Body of pancreas (tissue), 4 donors: ENCODE measurements around the gene NDFIP2. TPM values are rescaled to one million over a fixed set of nuclear protein-coding genes. Genes with fewer than 3 reads are reported as not detected.

ENCODE experiments used
- ATAC-seq: fragments of 150-250 bp; one replicate; pipeline ENCODE4 v1.9.1; 2016
- DNase-seq, 4 donors: peaks; one replicate each; pipeline ENCODE4 v3.0.0-alpha.2; 2019
- H3K27ac ChIP-seq, 4 donors: fragments of 200-600 bp; sonication (generic); 1 replicate in 3 of 4; 2 replicates in 1 of 4; pipeline versions ENCODE4 v1.5.1 to v1.6.1; 2016 to 2019; ENCODE audit warnings: mild to moderate bottlenecking in 1 of 4, mixed read lengths in 1 of 4, moderate library complexity in 1 of 4
- H3K27me3 ChIP-seq, 2 donors: fragments of 200-600 bp; sonication (generic); one replicate each; pipeline ENCODE4 v1.6.0; 2016; ENCODE audit warnings: mild to moderate bottlenecking in 1 of 2
- H3K36me3 ChIP-seq, 2 donors: fragments of 200-600 bp; sonication (generic); replicated peaks in 1 of 2; 2 replicates each; pipeline ENCODE4 v1.5.1; 2016; ENCODE audit warnings: low read depth in 2 of 2; ENCODE audit not compliant: insufficient read depth in 1 of 2
- H3K4me1 ChIP-seq: fragments of 200-600 bp; sonication (generic); one replicate; pipeline ENCODE4 v1.6.0; 2016
- H3K4me3 ChIP-seq, 2 donors: fragments of 200-600 bp; sonication (generic); 1 replicate in 1 of 2; 2 replicates in 1 of 2; pipeline ENCODE4 v1.5.1; 2016 to 2019
- H3K9me3 ChIP-seq, 3 donors: fragments of 200-600 bp; sonication (generic); 1 replicate in 2 of 3; 2 replicates in 1 of 3; pipeline ENCODE4 v1.5.1; 2016
- CTCF ChIP-seq, 7 experiments: fragments of 450-650 bp in 4 of 7; fragments of 200-600 bp in 3 of 7; sonication (generic) in 3 of 7; IDR thresholded peaks; one replicate each; pipeline ENCODE4 v1.5.1; 2016 to 2019; ENCODE audit warnings: antibody characterized with exemption in 7 of 7
- POLR2A ChIP-seq, 3 donors: fragments of 450-650 bp; IDR thresholded peaks; one replicate each; pipeline ENCODE4 v1.6.1; 2016; ENCODE audit warnings: antibody characterized with exemption in 3 of 3, mild to moderate bottlenecking in 2 of 3
- WGBS, 2 donors: methylation state at CpG; one replicate each; pipeline ENCODE4 v1.1.5; 2017; 5-methylcytosine and 5-hydroxymethylcytosine counted together
- intact Hi-C: fragments of 100-400 bp; cut with DNase I; formaldehyde crosslinking; loops from one replicate; pipeline ENCODE4 v1.15.1; 2023
- total RNA-seq, 2 donors: library from RNA; depleted of rRNA; stranded (reverse); fragments of >200 nt; gene quantifications; one replicate each; pipeline ENCODE4 v1.1.0, GENCODE V29; 2016

Gene NDFIP2
- total RNA-seq, 2 donors from 2014 or later: 16.8 to 18.9 TPM

- no peak overlapping the region for H3K4me3 ChIP-seq
- TF ChIP-seq CTCF (IDR thresholded peaks at IDR 0.05): no peak
- no peak for TF ChIP-seq POLR2A (IDR thresholded peaks at IDR 0.05)
- H3K27me3 ChIP-seq: no peaks in the 10 kb centered on the region
- H3K36me3 ChIP-seq: peaks cover 0 to 6% of the 10 kb centered on the region in 2 donors
- no peak for ATAC-seq
- intact Hi-C loops: no loop called here
- no peaks in the 10 kb centered on the region for H3K9me3 ChIP-seq
- no peak for DNase-seq
- H3K4me1 ChIP-seq: no peaks in the 10 kb centered on the region
- no peak overlapping the region for H3K27ac ChIP-seq
Measured at GRCh38 chr13:79522583-79522982, 41.6 kb downstream of the NDFIP2 start.

- intact Hi-C loops: no loop called here
- no peaks in the 10 kb centered on the region for H3K4me1 ChIP-seq
- no peak overlapping the region for H3K27ac ChIP-seq
- peaks cover 0 to 6% of the 10 kb centered on the region in 2 donors for H3K36me3 ChIP-seq
- no peaks in the 10 kb centered on the region for H3K27me3 ChIP-seq
- DNase-seq (no peak), ATAC-seq (no peak)
- WGBS, 2 donors: 72 to 76% methylated on average over 8 of the region's 8 CpGs
- TF ChIP-seq CTCF (IDR thresholded peaks at IDR 0.05) (no peak), POLR2A (IDR thresholded peaks at IDR 0.05) (no peak)
- no peaks in the 10 kb centered on the region for H3K9me3 ChIP-seq
- H3K4me3 ChIP-seq: no peak overlapping the region
Measured at GRCh38 chr13:79525064-79525857, 44.3 kb downstream of the NDFIP2 start.

- H3K4me1 ChIP-seq: no peaks in the 10 kb centered on the region
- DNase-seq: no peak
- intact Hi-C loops: no loop called here
- WGBS, 2 donors: 82 to 83% methylated on average over 5 of the region's 5 CpGs
- no peak overlapping the region for H3K4me3 ChIP-seq
- no peaks in the 10 kb centered on the region for H3K9me3 ChIP-seq
- no peak for TF ChIP-seq CTCF (IDR thresholded peaks at IDR 0.05)
- TF ChIP-seq POLR2A (IDR thresholded peaks at IDR 0.05): no peak
- no peaks in the 10 kb centered on the region for H3K27me3 ChIP-seq
- no peak for ATAC-seq
- H3K36me3 ChIP-seq: peaks cover 0 to 6% of the 10 kb centered on the region in 2 donors
- H3K27ac ChIP-seq: no peak overlapping the region
Measured at GRCh38 chr13:79527698-79528097, 46.7 kb downstream of the NDFIP2 start.

- intact Hi-C loops: no loop called here
- Histone ChIP-seq H3K27ac (no peak overlapping the region), H3K4me3 (no peak overlapping the region), H3K27me3 (no peaks in the 10 kb centered on the region), H3K4me1 (no peaks in the 10 kb centered on the region), H3K9me3 (no peaks in the 10 kb centered on the region), H3K36me3 (peaks cover 0 to 6% of the 10 kb centered on the region in 2 donors)
- ATAC-seq: no peak
- no peak for DNase-seq
- TF ChIP-seq POLR2A (IDR thresholded peaks at IDR 0.05) (no peak), CTCF (IDR thresholded peaks at IDR 0.05) (no peak)
- 90 to 94% methylated on average over 4 of the region's 4 CpGs for WGBS, 2 donors
Measured at GRCh38 chr13:79528356-79528755, 47.4 kb downstream of the NDFIP2 start.

- Histone ChIP-seq H3K4me3 (no peak overlapping the region), H3K27ac (no peak overlapping the region), H3K4me1 (no peaks in the 10 kb centered on the region), H3K27me3 (no peaks in the 10 kb centered on the region), H3K9me3 (no peaks in the 10 kb centered on the region), H3K36me3 (peaks cover 0 to 6% of the 10 kb centered on the region in 2 donors)
- intact Hi-C loops: no loop called here
- no peak for TF ChIP-seq CTCF (IDR thresholded peaks at IDR 0.05)
- TF ChIP-seq POLR2A (IDR thresholded peaks at IDR 0.05): no peak
- 90 to 92% methylated on average over 2 of the region's 2 CpGs for WGBS, 2 donors
- DNase-seq: no peak
- ATAC-seq: no peak
Measured at GRCh38 chr13:79528759-79529191, 47.8 kb downstream of the NDFIP2 start.
